ENCODE data around the gene CCDC83.

CCDC83 gene

DNA sequence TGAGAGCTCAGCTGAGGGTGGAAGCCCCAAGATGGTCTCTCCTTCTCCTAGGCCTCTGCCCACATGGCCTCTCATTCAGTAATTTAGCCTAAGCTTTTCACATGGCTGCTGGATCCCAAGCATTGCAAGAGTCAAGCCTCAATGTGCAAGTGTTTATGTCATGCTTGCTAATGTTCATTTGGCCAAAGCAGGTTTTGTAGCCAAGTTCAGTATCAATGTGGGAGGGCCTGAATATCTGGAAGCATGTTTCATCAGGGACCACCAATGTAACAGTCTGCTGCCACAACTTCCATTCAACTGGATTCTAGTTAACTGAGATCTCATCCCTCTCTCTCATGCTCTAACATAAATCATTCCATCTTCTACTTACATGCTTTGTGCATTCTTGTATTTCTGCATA, 35.7 kb upstream of the CCDC83 start:
- H3K9me3 ChIP-seq = no peaks in the 10 kb centered on the region
- H3K27me3 ChIP-seq = no peaks in the 10 kb centered on the region; the same call in 1 of the 2 replicates
- H3K36me3 ChIP-seq = no peaks in the 10 kb centered on the region
- no peak overlapping the region for H3K4me3 ChIP-seq (ENCODE audit: low read depth, low read length)
- DNase-seq = no peak
- TF ChIP-seq, protein P1, sequence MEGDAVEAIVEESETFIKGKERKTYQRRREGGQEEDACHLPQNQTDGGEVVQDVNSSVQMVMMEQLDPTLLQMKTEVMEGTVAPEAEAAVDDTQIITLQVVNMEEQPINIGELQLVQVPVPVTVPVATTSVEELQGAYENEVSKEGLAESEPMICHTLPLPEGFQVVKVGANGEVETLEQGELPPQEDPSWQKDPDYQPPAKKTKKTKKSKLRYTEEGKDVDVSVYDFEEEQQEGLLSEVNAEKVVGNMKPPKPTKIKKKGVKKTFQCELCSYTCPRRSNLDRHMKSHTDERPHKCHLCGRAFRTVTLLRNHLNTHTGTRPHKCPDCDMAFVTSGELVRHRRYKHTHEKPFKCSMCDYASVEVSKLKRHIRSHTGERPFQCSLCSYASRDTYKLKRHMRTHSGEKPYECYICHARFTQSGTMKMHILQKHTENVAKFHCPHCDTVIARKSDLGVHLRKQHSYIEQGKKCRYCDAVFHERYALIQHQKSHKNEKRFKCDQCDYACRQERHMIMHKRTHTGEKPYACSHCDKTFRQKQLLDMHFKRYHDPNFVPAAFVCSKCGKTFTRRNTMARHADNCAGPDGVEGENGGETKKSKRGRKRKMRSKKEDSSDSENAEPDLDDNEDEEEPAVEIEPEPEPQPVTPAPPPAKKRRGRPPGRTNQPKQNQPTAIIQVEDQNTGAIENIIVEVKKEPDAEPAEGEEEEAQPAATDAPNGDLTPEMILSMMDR (IDR thresholded peaks at IDR 0.05; ENCODE audit: low read depth, low read length) = no peak
- H3K4me1 ChIP-seq = no peaks in the 10 kb centered on the region

DNA sequence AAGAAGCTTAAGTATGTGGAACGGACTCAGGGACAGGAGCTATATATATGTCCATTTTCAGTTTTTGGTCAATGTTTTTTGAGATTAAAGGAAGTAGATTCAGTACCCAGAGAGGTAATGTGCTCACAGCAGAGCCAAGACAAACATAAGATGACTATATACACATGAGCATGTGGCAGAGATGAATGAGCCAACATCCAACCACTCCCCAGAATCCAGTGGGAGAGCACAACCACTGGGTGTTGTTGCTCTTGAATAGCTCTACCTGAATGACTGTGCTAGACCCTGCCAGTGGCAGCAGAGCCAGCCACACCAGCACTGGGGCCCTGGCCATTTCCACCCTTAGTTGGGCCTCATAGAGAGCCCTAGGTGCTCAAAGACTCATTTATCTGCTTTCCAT, 33.5 kb upstream of the CCDC83 start:
- H3K27me3 ChIP-seq = no peaks in the 10 kb centered on the region; the same call in 1 of the 2 replicates
- no peaks in the 10 kb centered on the region for H3K36me3 ChIP-seq
- TF ChIP-seq, protein P1 (IDR thresholded peaks at IDR 0.05; ENCODE audit: low read depth, low read length) = no peak
- H3K4me3 ChIP-seq (ENCODE audit: low read depth, low read length) = no peak overlapping the region
- H3K4me1 ChIP-seq = no peaks in the 10 kb centered on the region
- no peak for DNase-seq
- H3K9me3 ChIP-seq = no peaks in the 10 kb centered on the region

DNA sequence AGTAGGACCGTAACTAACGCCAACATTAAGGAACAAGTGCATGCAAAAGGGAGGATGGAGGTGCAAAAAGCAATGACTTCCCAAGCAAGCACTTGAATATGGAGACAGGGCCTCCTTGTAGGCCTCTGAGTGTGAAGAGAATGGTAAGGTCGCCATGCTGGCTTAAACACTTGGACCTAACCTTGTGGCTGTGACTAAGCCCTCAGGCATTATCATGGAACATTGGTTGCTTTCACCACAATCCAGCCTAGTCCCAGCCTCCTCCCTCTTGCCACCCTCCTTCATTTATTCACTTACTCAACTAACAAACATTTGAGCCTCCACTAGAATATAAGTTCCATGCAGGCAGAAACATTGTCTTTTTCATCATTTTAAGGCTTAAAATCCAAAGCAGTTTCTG, 32.4 kb upstream of the CCDC83 start:
- no peak for DNase-seq
- H3K4me3 ChIP-seq (ENCODE audit: low read depth, low read length) = no peak overlapping the region
- TF ChIP-seq, protein P1 (IDR thresholded peaks at IDR 0.05; ENCODE audit: low read depth, low read length) = no peak
- H3K9me3 ChIP-seq = no peaks in the 10 kb centered on the region
- H3K36me3 ChIP-seq = no peaks in the 10 kb centered on the region
- no peaks in the 10 kb centered on the region; the same call in 1 of the 2 replicates for H3K27me3 ChIP-seq
- H3K4me1 ChIP-seq = peaks cover under 1% of the 10 kb centered on the region; the same call in 1 of the 2 replicates

DNA sequence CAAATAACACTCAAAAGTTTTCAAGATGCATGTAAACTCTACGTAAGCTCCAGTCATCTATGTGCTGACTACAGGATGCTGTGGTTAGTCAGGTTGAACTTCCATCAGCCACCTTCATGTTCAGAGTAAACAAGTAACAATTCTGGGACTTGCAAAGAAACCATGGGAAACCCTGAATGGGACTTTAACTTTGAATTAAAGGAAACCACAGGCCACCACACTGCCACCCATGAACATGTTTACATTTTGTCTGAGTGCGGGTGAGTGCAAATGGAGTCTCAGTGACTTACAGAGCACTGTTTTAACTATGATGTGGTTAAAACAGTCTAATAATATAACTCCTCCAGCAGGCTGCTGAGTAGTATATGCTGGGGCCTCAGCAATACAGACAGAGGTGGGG, 31.4 kb upstream of the CCDC83 start:
- H3K9me3 ChIP-seq = no peaks in the 10 kb centered on the region
- no peak overlapping the region for H3K4me3 ChIP-seq (ENCODE audit: low read depth, low read length)
- TF ChIP-seq, protein P1 (IDR thresholded peaks at IDR 0.05; ENCODE audit: low read depth, low read length) = no peak
- no peaks in the 10 kb centered on the region; the same call in 1 of the 2 replicates for H3K27me3 ChIP-seq
- H3K36me3 ChIP-seq = no peaks in the 10 kb centered on the region
- no peak for DNase-seq
- H3K4me1 ChIP-seq = peaks cover 3% of the 10 kb centered on the region

DNA sequence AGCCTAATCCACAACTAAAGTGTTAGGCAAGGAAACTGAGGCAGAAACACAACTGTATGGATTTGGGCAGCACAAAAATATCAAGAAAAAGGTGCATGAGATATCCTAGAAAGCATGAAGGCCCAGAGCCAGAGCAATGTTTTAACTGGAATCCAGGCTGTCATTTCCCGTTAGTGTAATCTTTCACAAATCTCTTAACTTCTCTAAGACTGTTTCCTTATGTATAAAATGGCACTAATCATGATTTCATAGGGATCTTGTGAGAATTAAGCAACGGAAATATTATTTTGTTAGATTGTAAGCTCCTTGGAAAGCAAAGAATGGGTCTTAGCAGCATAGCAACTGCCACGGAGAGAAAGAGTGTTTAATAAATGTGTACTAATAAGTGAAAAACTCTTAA, 29.6 kb upstream of the CCDC83 start:
- no peak overlapping the region for H3K4me3 ChIP-seq (ENCODE audit: low read depth, low read length)
- no peaks in the 10 kb centered on the region; the same call in 1 of the 2 replicates for H3K27me3 ChIP-seq
- no peaks in the 10 kb centered on the region for H3K36me3 ChIP-seq
- DNase-seq = no peak
- H3K4me1 ChIP-seq = peaks cover 3% of the 10 kb centered on the region
- no peaks in the 10 kb centered on the region for H3K9me3 ChIP-seq
- TF ChIP-seq, protein P1 (IDR thresholded peaks at IDR 0.05; ENCODE audit: low read depth, low read length) = no peak

DNA sequence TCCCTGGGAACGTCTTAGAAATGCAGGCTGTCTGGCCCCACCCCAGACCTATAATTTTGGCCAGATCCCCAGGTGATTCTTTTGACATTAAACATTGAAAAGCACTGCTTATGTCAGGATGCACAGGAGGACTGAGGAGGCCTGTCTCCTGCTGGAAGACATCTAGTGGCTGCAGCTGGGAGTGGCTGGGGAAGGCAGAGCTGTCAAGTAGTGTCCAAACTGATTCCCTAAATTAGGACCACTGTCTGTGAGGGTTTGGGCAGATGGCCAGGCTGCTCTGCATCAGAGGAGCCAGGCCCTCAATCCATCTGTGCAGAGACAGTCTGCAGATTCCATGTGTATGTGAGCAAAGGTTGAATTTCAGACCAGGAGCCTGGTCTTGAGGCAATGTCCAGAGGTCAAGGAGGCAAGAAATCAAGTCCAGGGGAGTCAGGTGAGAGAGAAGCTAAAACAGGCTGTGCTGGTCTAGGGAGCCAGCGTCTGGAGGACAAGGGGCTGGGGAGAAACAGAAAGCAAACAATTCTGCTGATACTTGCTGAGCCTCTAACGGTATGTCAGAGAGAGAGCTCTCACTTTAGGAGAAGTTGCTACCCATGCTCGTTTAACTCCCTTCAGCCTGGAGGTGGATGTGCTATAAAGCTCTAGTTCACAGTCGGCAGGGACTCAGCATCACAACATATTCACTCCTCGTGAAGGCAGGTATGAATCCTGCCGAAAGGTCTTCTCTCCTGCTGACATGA, 28.9 kb upstream of the CCDC83 start:
- no peaks in the 10 kb centered on the region for H3K9me3 ChIP-seq
- H3K4me1 ChIP-seq = peaks cover 3% of the 10 kb centered on the region
- TF ChIP-seq, protein P1 (IDR thresholded peaks at IDR 0.05; ENCODE audit: low read depth, low read length) = peak; percentile 49
- H3K27me3 ChIP-seq = no peaks in the 10 kb centered on the region
- H3K4me3 ChIP-seq (ENCODE audit: low read depth, low read length) = no peak overlapping the region
- no peaks in the 10 kb centered on the region for H3K36me3 ChIP-seq
- DNase-seq = peak; percentile 56

Data from BE2C (cell line).